Adrenal gland (tissue), 12 donors: ENCODE results near the gene GNAO1. TPM values are rescaled to one million over a fixed set of nuclear protein-coding genes. Genes with fewer than 3 reads are reported as not detected.

Experiments
- DNase-seq, 7 donors: peaks; one replicate each; pipeline ENCODE4 v3.0.0-alpha.2; 2019 to 2020
- H3K27ac ChIP-seq, 5 donors: fragments of 200-600 bp; sonication (generic) in 4 of 5; 1 replicate in 3 of 5; 2 replicates in 2 of 5; pipeline versions ENCODE4 v1.5.1 to v1.8.0; 2016 to 2020; ENCODE audit warnings: mild to moderate bottlenecking in 1 of 5
- H3K27me3 ChIP-seq: fragments of 200-600 bp; 2 replicates; pipeline ENCODE4 v1.8.0; 2021
- H3K36me3 ChIP-seq, 2 donors: fragments of 200-600 bp; replicated peaks in 1 of 2; 1 replicate in 1 of 2; 2 replicates in 1 of 2; pipeline versions ENCODE4 v1.5.1 to v1.8.0; 2018 to 2022
- H3K4me1 ChIP-seq, 2 donors: fragments of 200-600 bp; replicated peaks in 1 of 2; 1 replicate in 1 of 2; 2 replicates in 1 of 2; pipeline versions ENCODE4 v1.5.1 to v1.8.0; 2018 to 2021
- H3K4me3 ChIP-seq, 4 donors: fragments of 200-600 bp; sonication (generic) in 3 of 4; one replicate each; pipeline ENCODE4 v1.5.1; 2016 to 2018
- H3K9me3 ChIP-seq, 3 donors: fragments of 200-600 bp; sonication (generic) in 1 of 3; replicated peaks in 1 of 3; 1 replicate in 2 of 3; 2 replicates in 1 of 3; pipeline versions ENCODE4 v1.5.1 to v1.8.0; 2016 to 2021
- POLR2A ChIP-seq, 2 donors: fragments of 450-650 bp; IDR thresholded peaks; one replicate each; pipeline ENCODE4 v1.6.1; 2017; ENCODE audit warnings: antibody characterized with exemption in 2 of 2, mild to moderate bottlenecking in 2 of 2, moderate library complexity in 1 of 2
- WGBS, 4 donors: extraction: QIAGEN DNeasy Blood & Tissue Kit in 2 of 4; methylation state at CpG; one replicate each; pipeline versions ENCODE4 v1.1.5 to v1.1.7; 2013 to 2017; 5-methylcytosine and 5-hydroxymethylcytosine counted together
- intact Hi-C, 2 donors: fragments of 100-400 bp; cut with DNase I; formaldehyde crosslinking; loops; one replicate each; pipeline versions ENCODE4 v1.14.1 to v1.15.0; 2022 to 2023
- polyA plus RNA-seq, 3 donors: library from polyadenylated mRNA; stranded (reverse); fragments of 200-250 nt in 2 of 3; fragments of 350-450 nt in 1 of 3; fragmentation: Illumina TruSeq in 1 of 3; extraction: RNeasy Lipid Tissue Mini Kit (QIAGEN cat#74804) in 1 of 3; gene quantifications; one replicate each; pipeline ENCODE4 v1.2.3, GENCODE V29; 2013 to 2014
- total RNA-seq, 9 donors: library from RNA; depleted of rRNA in 4 of 9; stranded (reverse); fragments of >200 nt in 4 of 9; fragments of 120-200 nt in 1 of 9; fragmentation: NEBNext Ultra II Directional in 1 of 9; extraction: Animal tissue kit (Norgen Biotek cat#: 25700) in 1 of 9; gene quantifications; one replicate each; pipeline versions ENCODE4 v1.1.0 to v1.2.4, GENCODE V29; 2013 to 2023
- TF ChIP-seq, protein P1 (sequence below), 6 experiments: fragments of 450-650 bp in 4 of 6; fragments of 200-600 bp in 2 of 6; sonication (generic) in 1 of 6; IDR thresholded peaks; 1 replicate in 5 of 6; 2 replicates in 1 of 6; pipeline versions ENCODE4 v1.5.1 to v1.8.0; 2016 to 2021; ENCODE audit warnings: antibody characterized with exemption in 6 of 6, mild to moderate bottlenecking in 2 of 6, moderate library complexity in 1 of 6
- donor health status: healthy with polysubstance abuse.
- donor health status: Bipolar disorder and iron deficiency.
- donor health status: DM: yes; HTN: yes; CAD: no.
- donor health status: DM: no; HTN: no; CAD: no.
- donor health status: DM: no; HTN: no; CAD: no.
- donor health status: DM: yes; HTN: yes; CAD: no.

Gene GNAO1
- total and polyA plus RNA-seq, 12 donors = 1.8 to 36.6 (median 5.9) TPM

DNA sequence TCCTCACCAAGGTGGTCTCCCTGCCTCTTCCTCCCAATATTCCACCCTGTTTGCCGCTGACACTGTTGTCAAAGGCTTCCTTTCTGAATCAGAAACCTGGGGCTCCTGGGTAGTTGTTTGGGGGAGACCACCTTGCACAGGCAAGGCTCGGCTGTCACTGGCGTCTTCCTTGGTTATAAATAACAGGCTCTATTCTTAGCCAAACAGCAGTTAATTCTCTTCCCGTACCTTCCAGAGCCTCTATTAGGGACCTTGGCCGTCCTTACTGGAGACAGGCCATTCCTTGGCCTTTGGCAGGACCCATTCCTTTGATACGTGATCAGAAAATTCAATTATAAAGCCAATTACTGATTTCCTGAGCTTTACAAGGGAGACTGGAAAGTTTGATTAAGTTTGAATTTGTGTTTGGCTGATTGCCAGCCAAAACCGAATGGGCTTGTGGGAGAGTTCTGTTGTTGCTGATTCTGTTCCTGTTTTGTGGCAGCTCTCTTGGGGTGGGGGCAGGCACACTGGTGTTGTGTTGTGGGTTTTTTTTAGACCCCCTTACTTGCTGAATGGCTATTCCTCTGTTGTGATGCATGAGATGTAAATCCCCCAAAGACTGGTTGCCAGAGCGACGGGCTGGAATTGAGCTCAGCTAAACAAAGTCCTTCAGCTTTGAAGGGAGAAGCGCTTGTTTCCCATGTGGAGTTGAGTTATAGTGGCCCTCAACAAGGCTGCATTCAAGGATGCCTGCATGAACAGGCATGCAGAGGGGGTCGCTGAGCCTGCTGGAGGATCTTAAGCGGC, 104.6 kb downstream of the GNAO1 start:
- Histone ChIP-seq H3K27me3 (no peaks in the 10 kb centered on the region), H3K36me3 (no peaks in the 10 kb centered on the region), H3K27ac (no peak overlapping the region), H3K4me3 (no peak overlapping the region), H3K9me3 (no peaks in the 10 kb centered on the region), H3K4me1 (no peaks in the 10 kb centered on the region)
- intact Hi-C loops = no loop called here
- no peak for DNase-seq
- 49 to 56% (median 53%) methylated on average over 7 to 12 of the region's 12 CpGs for WGBS, 4 donors
- TF ChIP-seq POLR2A (IDR thresholded peaks at IDR 0.05) = no peak
- TF ChIP-seq, protein P1, sequence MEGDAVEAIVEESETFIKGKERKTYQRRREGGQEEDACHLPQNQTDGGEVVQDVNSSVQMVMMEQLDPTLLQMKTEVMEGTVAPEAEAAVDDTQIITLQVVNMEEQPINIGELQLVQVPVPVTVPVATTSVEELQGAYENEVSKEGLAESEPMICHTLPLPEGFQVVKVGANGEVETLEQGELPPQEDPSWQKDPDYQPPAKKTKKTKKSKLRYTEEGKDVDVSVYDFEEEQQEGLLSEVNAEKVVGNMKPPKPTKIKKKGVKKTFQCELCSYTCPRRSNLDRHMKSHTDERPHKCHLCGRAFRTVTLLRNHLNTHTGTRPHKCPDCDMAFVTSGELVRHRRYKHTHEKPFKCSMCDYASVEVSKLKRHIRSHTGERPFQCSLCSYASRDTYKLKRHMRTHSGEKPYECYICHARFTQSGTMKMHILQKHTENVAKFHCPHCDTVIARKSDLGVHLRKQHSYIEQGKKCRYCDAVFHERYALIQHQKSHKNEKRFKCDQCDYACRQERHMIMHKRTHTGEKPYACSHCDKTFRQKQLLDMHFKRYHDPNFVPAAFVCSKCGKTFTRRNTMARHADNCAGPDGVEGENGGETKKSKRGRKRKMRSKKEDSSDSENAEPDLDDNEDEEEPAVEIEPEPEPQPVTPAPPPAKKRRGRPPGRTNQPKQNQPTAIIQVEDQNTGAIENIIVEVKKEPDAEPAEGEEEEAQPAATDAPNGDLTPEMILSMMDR (IDR thresholded peaks at IDR 0.05) = no peak

DNA sequence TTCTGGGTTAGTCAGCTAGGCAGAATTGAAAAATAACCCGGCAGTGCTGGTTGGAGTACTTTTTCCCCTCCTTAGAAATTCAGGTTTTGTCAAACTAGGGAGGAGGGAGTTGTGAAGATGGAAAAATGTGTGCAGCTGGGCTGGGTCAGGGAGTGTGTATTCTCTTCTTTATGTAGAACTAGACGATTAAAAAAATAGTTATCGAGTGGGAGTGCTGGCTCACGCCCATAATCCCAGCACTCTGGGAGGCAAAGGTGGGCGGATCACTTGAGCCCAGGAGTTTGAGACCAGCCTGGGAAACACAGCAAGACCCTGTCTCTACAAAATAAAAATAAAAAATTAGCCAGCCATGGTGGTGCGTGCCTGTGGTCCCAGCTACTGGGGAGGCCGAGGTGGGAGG, 106.4 kb downstream of the GNAO1 start:
- Histone ChIP-seq H3K4me1 (no peaks in the 10 kb centered on the region), H3K36me3 (no peaks in the 10 kb centered on the region), H3K27me3 (no peaks in the 10 kb centered on the region), H3K27ac (no peak overlapping the region), H3K4me3 (no peak overlapping the region), H3K9me3 (no peaks in the 10 kb centered on the region)
- DNase-seq = no peak
- no peak for TF ChIP-seq POLR2A (IDR thresholded peaks at IDR 0.05)
- TF ChIP-seq, protein P1 (IDR thresholded peaks at IDR 0.05) = no peak
- intact Hi-C loops = no loop called here
- 85 to 91% (median 87%) methylated on average over 7 of the region's 7 CpGs for WGBS, 4 donors

- Histone ChIP-seq H3K27ac (no peak overlapping the region), H3K4me3 (no peak overlapping the region), H3K9me3 (no peaks in the 10 kb centered on the region), H3K36me3 (no peaks in the 10 kb centered on the region), H3K27me3 (no peaks in the 10 kb centered on the region), H3K4me1 (no peaks in the 10 kb centered on the region)
- TF ChIP-seq, protein P1 (IDR thresholded peaks at IDR 0.05) = no peak
- no peak for TF ChIP-seq POLR2A (IDR thresholded peaks at IDR 0.05)
- DNase-seq = no peak
- WGBS, 4 donors = 71 to 93% (median 74%) methylated on average over 8 of the region's 8 CpGs
- intact Hi-C loops = no loop called here
These were observed 106.8 kb downstream of the GNAO1 start for GRCh38 chr16:56298116-56298515.

DNA sequence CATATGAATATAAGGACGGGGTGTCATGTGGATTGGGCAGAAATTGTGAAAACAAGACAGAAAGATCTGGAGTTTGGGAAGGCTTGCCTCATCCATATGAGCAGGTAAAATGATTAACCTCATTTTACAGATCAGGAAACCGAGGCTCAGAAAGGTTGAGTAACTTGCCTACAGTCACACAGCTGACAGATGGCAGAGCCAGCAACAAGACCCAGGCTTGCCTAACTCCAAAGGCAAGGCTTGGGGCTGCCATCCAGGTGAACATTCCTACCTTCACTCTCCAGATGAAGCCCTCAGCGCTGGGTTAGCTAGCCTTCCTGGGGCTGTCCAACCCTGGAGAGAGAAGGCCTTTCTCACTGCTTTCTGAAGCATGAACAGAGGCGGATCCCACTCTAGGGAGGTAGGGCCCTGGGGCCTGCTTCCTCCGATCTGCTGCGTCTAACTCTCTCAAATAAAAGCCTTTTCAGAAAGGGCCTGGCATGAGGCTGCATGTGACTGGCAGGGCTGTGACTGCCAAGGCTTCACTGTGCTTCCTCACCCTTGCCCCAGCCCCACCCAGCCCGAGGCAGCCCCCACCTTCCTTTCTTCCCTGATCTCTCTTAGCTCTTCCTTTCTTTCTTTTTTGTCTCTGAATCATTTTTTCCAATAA, 107.8 kb downstream of the GNAO1 start:
- Histone ChIP-seq H3K27me3 (no peaks in the 10 kb centered on the region), H3K36me3 (no peaks in the 10 kb centered on the region), H3K9me3 (no peaks in the 10 kb centered on the region), H3K4me3 (no peak overlapping the region), H3K4me1 (no peaks in the 10 kb centered on the region), H3K27ac (no peak overlapping the region)
- TF ChIP-seq, protein P1 (IDR thresholded peaks at IDR 0.05) = no peak
- no peak for TF ChIP-seq POLR2A (IDR thresholded peaks at IDR 0.05)
- DNase-seq = peak in 1 of 7 donors; percentile 5
- intact Hi-C loops = no loop called here
- 73 to 84% (median 80%) methylated on average over 4 to 7 of the region's 7 CpGs for WGBS, 4 donors
